Naive thymus-derived CD4-positive, alpha-beta T cell (primary cell): ENCODE data around the gene UCN3. TPM values are rescaled to one million over a fixed set of nuclear protein-coding genes. Genes with fewer than 3 reads are reported as not detected.

Source experiments
- ATAC-seq: fragments of 150-1000 bp; cut with Tn5 transposase; 2 replicates; pipeline ENCODE4 v1.10.0; 2021; ENCODE audit warnings: mild to moderate bottlenecking, moderate library complexity
- CTCF ChIA-PET: fragments of 350-600 bp; sonication (Branson Sonifier 250); formaldehyde crosslinking; loops from one replicate; lab custom pipeline; 2021; ENCODE audit warnings: antibody characterized with exemption; lab: Charles Lee
- POLR2A ChIA-PET: fragments of 350-600 bp; sonication (Branson Sonifier 250); formaldehyde crosslinking; loops from one replicate; lab custom pipeline; 2021; ENCODE audit warnings: antibody characterized with exemption, inconsistent platforms; lab: Charles Lee
- DNase-seq, 9 donors: peaks; one replicate each; pipeline versions ENCODE4 v3.0.0 to v3.0.0-alpha.2; 2020 to 2022; ENCODE audit warnings: mixed read lengths in 1 of 9
- H3K27ac ChIP-seq: one replicate; pipeline ENCODE4 v1.7.0; 2013; ENCODE audit warnings: mild to moderate bottlenecking, low read depth, low read length, moderate library complexity
- H3K27me3 ChIP-seq, 2 donors: one replicate each; pipeline ENCODE4 v1.7.0; 2013; ENCODE audit warnings: low read length in 2 of 2, mild to moderate bottlenecking in 2 of 2, moderate library complexity in 2 of 2; ENCODE audit not compliant: control insufficient read depth in 2 of 2, insufficient read depth in 2 of 2
- H3K36me3 ChIP-seq, 3 experiments: 1 replicate in 2 of 3; 2 replicates in 1 of 3; pipeline ENCODE4 v1.7.0; 2013; ENCODE audit warnings: low read length in 3 of 3, mild to moderate bottlenecking in 3 of 3, moderate library complexity in 1 of 3; ENCODE audit not compliant: insufficient read depth in 3 of 3, control insufficient read depth in 2 of 3
- H3K4me1 ChIP-seq, 2 donors: one replicate each; pipeline ENCODE4 v1.7.0; 2013; ENCODE audit warnings: low read length in 2 of 2, mild to moderate bottlenecking in 2 of 2, moderate library complexity in 1 of 2; ENCODE audit not compliant: control insufficient read depth in 2 of 2, insufficient read depth in 2 of 2
- H3K4me3 ChIP-seq: 2 replicates; pipeline ENCODE4 v1.7.0; 2013; ENCODE audit warnings: mild to moderate bottlenecking, low read length
- H3K9me3 ChIP-seq, 3 experiments: 1 replicate in 2 of 3; 2 replicates in 1 of 3; pipeline ENCODE4 v1.7.0; 2013; ENCODE audit warnings: low read length in 3 of 3; ENCODE audit not compliant: control insufficient read depth in 2 of 3
- H3K27ac Mint-ChIP-seq, 9 donors: one replicate each; pipeline ENCODE4 v1.8.0; 2020 to 2022; ENCODE audit warnings: mixed read lengths in 9 of 9, mild to moderate bottlenecking in 8 of 9, moderate library complexity in 5 of 9, inconsistent platforms in 2 of 9
- H3K27me3 Mint-ChIP-seq, 5 donors: one replicate each; pipeline ENCODE4 v1.8.0; 2021 to 2022; ENCODE audit warnings: mixed read lengths in 5 of 5, mild to moderate bottlenecking in 1 of 5
- H3K36me3 Mint-ChIP-seq, 5 donors: one replicate each; pipeline ENCODE4 v1.8.0; 2020 to 2022; ENCODE audit warnings: mixed read lengths in 5 of 5, mild to moderate bottlenecking in 3 of 5, inconsistent platforms in 1 of 5
- H3K4me1 Mint-ChIP-seq, 7 donors: one replicate each; pipeline ENCODE4 v1.8.0; 2020 to 2022; ENCODE audit warnings: mixed read lengths in 7 of 7, mild to moderate bottlenecking in 3 of 7, inconsistent platforms in 1 of 7
- H3K4me3 Mint-ChIP-seq, 10 donors: one replicate each; pipeline ENCODE4 v1.8.0; 2020 to 2022; ENCODE audit warnings: mild to moderate bottlenecking in 10 of 10, mixed read lengths in 10 of 10, moderate library complexity in 6 of 10, inconsistent platforms in 2 of 10
- H3K9me3 Mint-ChIP-seq, 11 donors: one replicate each; pipeline ENCODE4 v1.8.0; 2020 to 2022; ENCODE audit warnings: mixed read lengths in 11 of 11, mild to moderate bottlenecking in 4 of 11, inconsistent platforms in 1 of 11, moderate library complexity in 1 of 11
- intact Hi-C, 2 donors: fragments of 100-400 bp; cut with micrococcal nuclease; formaldehyde crosslinking; loops; one replicate each; pipeline ENCODE4 v1.15.1; 2023
- polyA plus RNA-seq, 2 donors: library from polyadenylated mRNA; unstranded; fragments of 300-500 nt; fragmentation: Illumina TruSeq; gene quantifications; one replicate each; pipeline ENCODE4 v1.2.3, GENCODE V29; 2021
- total RNA-seq, 6 experiments: library from RNA in 5 of 6; stranded (reverse) in 5 of 6; gene quantifications; 1 replicate in 5 of 6; 2 replicates in 1 of 6; pipeline ENCODE4 v1.2.3 and lab custom pipeline; 2021 to 2026

UCN3 gene
- total and polyA plus RNA-seq, 7 experiments from 2014 or later = not detected

DNA sequence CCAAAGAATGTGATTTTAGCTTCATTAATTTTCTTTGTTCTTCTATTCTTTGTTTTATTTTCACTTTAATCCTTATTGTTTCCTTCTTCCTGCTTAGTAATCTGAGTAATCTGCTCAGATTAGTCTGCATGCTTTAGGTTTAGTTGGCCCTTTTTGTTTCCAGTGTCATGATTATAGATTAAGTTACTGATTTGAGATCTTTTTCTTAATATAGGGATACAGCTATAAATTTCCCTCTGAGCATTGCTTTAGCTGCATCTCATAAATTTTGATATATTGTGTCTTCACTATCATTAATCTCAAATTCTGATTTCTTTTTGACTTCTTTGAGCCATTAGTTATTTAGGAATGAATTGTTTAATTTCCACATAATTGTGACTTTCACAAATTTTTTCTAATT is 53.8 kb downstream of the UCN3 start:
- Mint-ChIP-seq H3K4me3 (no peak overlapping the region), H3K9me3 (peaks cover 0 to 24% (median 17%) of the 10 kb centered on the region in 11 donors), H3K4me1 (peaks cover 0 to 11% (median 0%) of the 10 kb centered on the region in 7 donors), H3K27ac (no peak overlapping the region), H3K27me3 (peaks cover 0 to 4% (median 0%) of the 10 kb centered on the region in 5 donors), H3K36me3 (peaks cover 0 to 47% (median 22%) of the 10 kb centered on the region in 5 donors)
- intact Hi-C loops = loop anchor here in 1 of 2 donors (5.0 kb wide), 1 partner anchor 136 kb away; no protein-coding TSS in a partner anchor
- ATAC-seq = no peak
- no peak overlapping the region for H3K4me3 ChIP-seq
- CTCF ChIA-PET = interaction anchor here (1.2 kb wide), 1 partner anchor 569 kb away, joined by 3 read pairs; no protein-coding TSS in a partner anchor
- POLR2A ChIA-PET = no interaction called here
- DNase-seq = no peak
- H3K27me3 ChIP-seq = no peaks in the 10 kb centered on the region
- no peak overlapping the region for H3K27ac ChIP-seq
- H3K36me3 ChIP-seq = no peaks in the 10 kb centered on the region
- H3K9me3 ChIP-seq = no peaks in the 10 kb centered on the region
- no peaks in the 10 kb centered on the region for H3K4me1 ChIP-seq

GRCh38 chr10:5419466-5420094 is 54.8 kb downstream of the UCN3 start:
- no peak overlapping the region for H3K27ac ChIP-seq
- Mint-ChIP-seq H3K27me3 (peaks cover 0 to 4% (median 0%) of the 10 kb centered on the region in 5 donors), H3K9me3 (peaks cover 0 to 24% (median 17%) of the 10 kb centered on the region in 11 donors), H3K4me3 (no peak overlapping the region), H3K4me1 (peaks cover 0 to 12% (median 0%) of the 10 kb centered on the region in 7 donors), H3K27ac (no peak overlapping the region), H3K36me3 (peaks cover 0 to 47% (median 22%) of the 10 kb centered on the region in 5 donors)
- no peak overlapping the region for H3K4me3 ChIP-seq
- DNase-seq = no peak
- intact Hi-C loops = loop anchor here in 1 of 2 donors (5.0 kb wide), 1 partner anchor 137 kb away; no protein-coding TSS in a partner anchor
- POLR2A ChIA-PET = no interaction called here
- H3K27me3 ChIP-seq = no peaks in the 10 kb centered on the region
- no peaks in the 10 kb centered on the region for H3K36me3 ChIP-seq
- CTCF ChIA-PET = no interaction called here
- no peaks in the 10 kb centered on the region for H3K4me1 ChIP-seq
- H3K9me3 ChIP-seq = no peaks in the 10 kb centered on the region
- ATAC-seq = no peak

- Histone ChIP-seq H3K36me3 (no peaks in the 10 kb centered on the region), H3K4me1 (no peaks in the 10 kb centered on the region), H3K4me3 (no peak overlapping the region), H3K27ac (no peak overlapping the region), H3K9me3 (no peaks in the 10 kb centered on the region), H3K27me3 (no peaks in the 10 kb centered on the region)
- Mint-ChIP-seq H3K27me3 (no peaks in the 10 kb centered on the region), H3K4me1 (peaks cover 0 to 24% (median 0%) of the 10 kb centered on the region in 7 donors), H3K27ac (no peak overlapping the region), H3K9me3 (peaks cover 0 to 13% (median 9%) of the 10 kb centered on the region in 11 donors), H3K36me3 (peaks cover 0 to 32% (median 17%) of the 10 kb centered on the region in 5 donors), H3K4me3 (no peak overlapping the region)
- POLR2A ChIA-PET = interaction anchor here (0.6 kb wide), 1 partner anchor 142 kb away, joined by 4 read pairs; no protein-coding TSS in a partner anchor
- DNase-seq = no peak
- intact Hi-C loops = no loop called here
- CTCF ChIA-PET = interaction anchor here (0.8 to 2.0 kb wide), 3 partner anchors 10 to 200 kb away, joined by 3 to 8 read pairs (median 4); no protein-coding TSS in a partner anchor
- no peak for ATAC-seq
Observed at GRCh38 chr10:5423771-5424170, 59.0 kb downstream of the UCN3 start.

Other genes with a start within 250 kb of the UCN3 start
- 1 to 10 TPM in 2 of 5 experiments, under 1 TPM in 3; 0.69 to 3.1 (median 0.88) TPM for gene AKR1C8, start 179.8 kb upstream of the UCN3 start, total RNA-seq
- not detected for gene AKR1C8, start 179.8 kb upstream of the UCN3 start, polyA plus RNA-seq
- gene AKR1C4, start 168.1 kb upstream of the UCN3 start, total RNA-seq = not detected
- gene AKR1C4, start 168.1 kb upstream of the UCN3 start, polyA plus RNA-seq = not detected
- not detected for gene TUBAL3, start 39.9 kb downstream of the UCN3 start, total RNA-seq
- not detected for gene TUBAL3, start 39.9 kb downstream of the UCN3 start, polyA plus RNA-seq
- 10 to 100 TPM; 31.6 to 61.6 (median 33.2) TPM for gene NET1, start 47.6 kb downstream of the UCN3 start, total RNA-seq
- 10 to 100 TPM; 47.9 to 52.9 TPM for gene NET1, start 47.6 kb downstream of the UCN3 start, polyA plus RNA-seq
- not detected for gene CALML5, start 134.6 kb downstream of the UCN3 start, total RNA-seq
- not detected for gene CALML5, start 134.6 kb downstream of the UCN3 start, polyA plus RNA-seq
- gene CALML3, start 160.0 kb downstream of the UCN3 start, total RNA-seq = not detected
- not detected for gene CALML3, start 160.0 kb downstream of the UCN3 start, polyA plus RNA-seq